ENCODE data around the gene GAST. TPM values are rescaled to one million over a fixed set of nuclear protein-coding genes. Genes with fewer than 3 reads are reported as not detected.
A peak's percentile ranks its signal among the peaks of the same experiment; 100 is the strongest.

GAST gene
- total and polyA plus RNA-seq, 2 of the 13 experiments (the other 11 are each of a cell fraction or from before 2014, with no cell fraction given) = 0.32 to 0.42 TPM

DNA sequence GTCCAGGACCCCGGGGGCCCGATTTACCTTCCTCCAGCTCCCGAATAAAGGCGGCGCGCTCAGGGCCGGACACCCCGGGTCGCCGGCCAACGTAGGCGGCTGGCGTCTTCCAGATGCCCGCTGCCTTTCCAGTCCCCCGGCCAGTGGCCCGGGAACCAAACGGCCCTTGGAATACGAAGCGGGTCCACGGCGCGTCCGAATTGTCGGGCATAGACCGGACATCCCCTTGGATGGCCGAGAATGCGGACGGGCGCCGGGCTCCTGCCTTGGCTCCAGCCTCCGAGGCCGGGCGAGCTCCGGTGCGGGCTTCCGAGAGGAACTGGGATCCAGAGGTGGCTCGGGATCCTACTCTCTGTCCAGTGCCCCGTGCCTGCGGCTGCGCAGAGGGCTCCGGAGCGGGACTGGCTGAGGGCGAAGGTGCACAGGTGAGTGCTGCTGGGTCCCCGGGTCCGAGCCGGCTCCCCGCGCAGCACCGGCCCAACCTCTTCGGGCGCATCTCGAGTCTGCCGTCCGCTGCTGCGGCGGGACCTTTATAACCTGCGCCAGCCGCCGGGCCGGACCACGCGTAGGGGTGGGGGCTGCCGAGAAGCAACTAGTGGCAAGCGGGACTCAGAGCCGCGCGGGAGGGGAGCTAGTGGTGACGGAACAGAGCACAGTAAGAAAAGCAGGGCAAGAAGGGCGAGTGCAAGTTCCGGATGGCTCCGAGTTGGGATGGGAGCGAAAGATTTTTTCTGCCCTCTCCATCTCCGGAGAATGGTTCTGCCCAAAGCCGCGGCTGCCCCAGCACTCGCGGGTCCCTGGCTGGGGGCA is 22.2 kb downstream of the GAST start, which contains the start of gene HAP1:
HAP1 (minus strand) TSS at position 505 of the 810 bp plus-strand sequence; CDS start at position 496, 9 bp downstream.
- ChIA-PET POLR2A (interaction anchor here (0.6 to 1.9 kb wide), 7 partner anchors 11 to 225 kb away, joined by 3 to 6 read pairs (median 4); partner anchors contain the start of genes EIF1, JUP and P3H4), CTCF (ENCODE audit: low intra/inter-chr PET ratio, low total read pairs) (no interaction called here)
- H3K4me1 ChIP-seq (ENCODE audit: insufficient read depth, low read length) = peaks cover 26% of the 10 kb centered on the region
- in situ Hi-C loops (cut with HindIII; ENCODE audit: extremely low pct_ligation_motif_present, low pct_unique_long_range_greater_than_20kb) = no loop called here
- no TSS peak for BruUV-seq (replicated peaks)
- no peaks in the 10 kb centered on the region for H4K20me1 ChIP-seq (ENCODE audit: insufficient read depth, low read length)
- peak within 1 kb of the TSS; percentile 48 to 72 (median 58) for H3K4me3 ChIP-seq (replicated peaks in 1 of 3; ENCODE audit: insufficient read depth in 1 of 3, low read depth in 2 of 3, low read length in 3 of 3)
- DNase-seq (ENCODE audit: low spot score) = no peak
- no peak within 1 kb of the TSS for H2AFZ ChIP-seq (ENCODE audit: low read length)
- intact Hi-C loops (cut with micrococcal nuclease; ENCODE audit: unreplicated experiment) = no loop called here
- peak within 1 kb of the TSS; percentile 76 for H3K4me2 ChIP-seq (ENCODE audit: low read depth, low read length)
- H3K9ac ChIP-seq (ENCODE audit: insufficient read depth, low read depth, low read length) = no peak within 1 kb of the TSS
- peak; percentile 57 for ATAC-seq
- H3K27me3 ChIP-seq (ENCODE audit: control insufficient read depth in 1 of 2, insufficient read depth in 2 of 2, low read length in 2 of 2) = peaks cover 25 to 74% of the 10 kb centered on the region in 2 experiments
- H3K27ac ChIP-seq (ENCODE audit: extremely low read length, insufficient read depth, low read length) = no peak within 1 kb of the TSS
- no peaks in the 10 kb centered on the region for H3K9me3 ChIP-seq (ENCODE audit: low read length)
- FAIRE-seq = no peak
- H3K36me3 ChIP-seq (replicated peaks in 1 of 2; ENCODE audit: control insufficient read depth in 1 of 2, insufficient read depth in 2 of 2, low read length in 2 of 2) = no peaks in the 10 kb centered on the region
- no peaks in the 10 kb centered on the region for H3K79me2 ChIP-seq (ENCODE audit: insufficient read depth, low read length)
- WGBS (ENCODE audit: low lambda C conversion rate) = 3% methylated on average over 44 of the region's 77 CpGs
- TF ChIP-seq, protein P1, sequence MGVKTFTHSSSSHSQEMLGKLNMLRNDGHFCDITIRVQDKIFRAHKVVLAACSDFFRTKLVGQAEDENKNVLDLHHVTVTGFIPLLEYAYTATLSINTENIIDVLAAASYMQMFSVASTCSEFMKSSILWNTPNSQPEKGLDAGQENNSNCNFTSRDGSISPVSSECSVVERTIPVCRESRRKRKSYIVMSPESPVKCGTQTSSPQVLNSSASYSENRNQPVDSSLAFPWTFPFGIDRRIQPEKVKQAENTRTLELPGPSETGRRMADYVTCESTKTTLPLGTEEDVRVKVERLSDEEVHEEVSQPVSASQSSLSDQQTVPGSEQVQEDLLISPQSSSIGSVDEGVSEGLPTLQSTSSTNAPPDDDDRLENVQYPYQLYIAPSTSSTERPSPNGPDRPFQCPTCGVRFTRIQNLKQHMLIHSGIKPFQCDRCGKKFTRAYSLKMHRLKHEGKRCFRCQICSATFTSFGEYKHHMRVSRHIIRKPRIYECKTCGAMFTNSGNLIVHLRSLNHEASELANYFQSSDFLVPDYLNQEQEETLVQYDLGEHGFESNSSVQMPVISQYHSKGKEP (CRISPR knock-in tag; IDR thresholded peaks at IDR 0.05) = no peak
- no peak for TF ChIP-seq CENPX (CRISPR knock-in tag; IDR thresholded peaks at IDR 0.05)
- TF ChIP-seq, protein P2, sequence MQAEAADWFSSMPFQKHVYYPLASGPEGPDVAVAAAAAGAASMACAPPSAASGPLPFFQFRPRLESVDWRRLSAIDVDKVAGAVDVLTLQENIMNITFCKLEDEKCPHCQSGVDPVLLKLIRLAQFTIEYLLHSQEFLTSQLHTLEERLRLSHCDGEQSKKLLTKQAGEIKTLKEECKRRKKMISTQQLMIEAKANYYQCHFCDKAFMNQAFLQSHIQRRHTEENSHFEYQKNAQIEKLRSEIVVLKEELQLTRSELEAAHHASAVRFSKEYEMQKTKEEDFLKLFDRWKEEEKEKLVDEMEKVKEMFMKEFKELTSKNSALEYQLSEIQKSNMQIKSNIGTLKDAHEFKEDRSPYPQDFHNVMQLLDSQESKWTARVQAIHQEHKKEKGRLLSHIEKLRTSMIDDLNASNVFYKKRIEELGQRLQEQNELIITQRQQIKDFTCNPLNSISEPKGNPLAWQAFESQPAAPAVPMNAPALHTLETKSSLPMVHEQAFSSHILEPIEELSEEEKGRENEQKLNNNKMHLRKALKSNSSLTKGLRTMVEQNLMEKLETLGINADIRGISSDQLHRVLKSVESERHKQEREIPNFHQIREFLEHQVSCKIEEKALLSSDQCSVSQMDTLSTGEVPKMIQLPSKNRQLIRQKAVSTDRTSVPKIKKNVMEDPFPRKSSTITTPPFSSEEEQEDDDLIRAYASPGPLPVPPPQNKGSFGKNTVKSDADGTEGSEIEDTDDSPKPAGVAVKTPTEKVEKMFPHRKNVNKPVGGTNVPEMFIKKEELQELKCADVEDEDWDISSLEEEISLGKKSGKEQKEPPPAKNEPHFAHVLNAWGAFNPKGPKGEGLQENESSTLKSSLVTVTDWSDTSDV (CRISPR knock-in tag; IDR thresholded peaks at IDR 0.05) = no peak
- no peak for TF ChIP-seq TMF1 (CRISPR knock-in tag; IDR thresholded peaks at IDR 0.05; ENCODE audit: low read depth)
- TF ChIP-seq XRCC5 (optimal IDR thresholded peaks at IDR 0.05; ENCODE audit: low read length) = peak; percentile 50
- TF ChIP-seq ZFAT (CRISPR knock-in tag; conservative IDR thresholded peaks at IDR 0.05) = no peak
- no peak for TF ChIP-seq ZSCAN12 (CRISPR knock-in tag; IDR thresholded peaks at IDR 0.05)
- TF ChIP-seq PRPF4 (IDR thresholded peaks at IDR 0.05; ENCODE audit: low read depth, low read length, poor library complexity, severe bottlenecking) = no peak
- peak; percentile 27; the same call in 1 of the 2 replicates for TF ChIP-seq KLF13 (CRISPR knock-in tag; IDR thresholded peaks at IDR 0.05)
- TF ChIP-seq PITX1 (CRISPR knock-in tag; IDR thresholded peaks at IDR 0.05) = no peak
- no peak for TF ChIP-seq ZNF430 (CRISPR knock-in tag; IDR thresholded peaks at IDR 0.05)
- TF ChIP-seq SOX6 (IDR thresholded peaks at IDR 0.05) = no peak
- TF ChIP-seq SOX6 (CRISPR knock-in tag; IDR thresholded peaks at IDR 0.05) = peak; percentile 39; the same call in 1 of the 2 replicates
- TF ChIP-seq, protein P3, sequence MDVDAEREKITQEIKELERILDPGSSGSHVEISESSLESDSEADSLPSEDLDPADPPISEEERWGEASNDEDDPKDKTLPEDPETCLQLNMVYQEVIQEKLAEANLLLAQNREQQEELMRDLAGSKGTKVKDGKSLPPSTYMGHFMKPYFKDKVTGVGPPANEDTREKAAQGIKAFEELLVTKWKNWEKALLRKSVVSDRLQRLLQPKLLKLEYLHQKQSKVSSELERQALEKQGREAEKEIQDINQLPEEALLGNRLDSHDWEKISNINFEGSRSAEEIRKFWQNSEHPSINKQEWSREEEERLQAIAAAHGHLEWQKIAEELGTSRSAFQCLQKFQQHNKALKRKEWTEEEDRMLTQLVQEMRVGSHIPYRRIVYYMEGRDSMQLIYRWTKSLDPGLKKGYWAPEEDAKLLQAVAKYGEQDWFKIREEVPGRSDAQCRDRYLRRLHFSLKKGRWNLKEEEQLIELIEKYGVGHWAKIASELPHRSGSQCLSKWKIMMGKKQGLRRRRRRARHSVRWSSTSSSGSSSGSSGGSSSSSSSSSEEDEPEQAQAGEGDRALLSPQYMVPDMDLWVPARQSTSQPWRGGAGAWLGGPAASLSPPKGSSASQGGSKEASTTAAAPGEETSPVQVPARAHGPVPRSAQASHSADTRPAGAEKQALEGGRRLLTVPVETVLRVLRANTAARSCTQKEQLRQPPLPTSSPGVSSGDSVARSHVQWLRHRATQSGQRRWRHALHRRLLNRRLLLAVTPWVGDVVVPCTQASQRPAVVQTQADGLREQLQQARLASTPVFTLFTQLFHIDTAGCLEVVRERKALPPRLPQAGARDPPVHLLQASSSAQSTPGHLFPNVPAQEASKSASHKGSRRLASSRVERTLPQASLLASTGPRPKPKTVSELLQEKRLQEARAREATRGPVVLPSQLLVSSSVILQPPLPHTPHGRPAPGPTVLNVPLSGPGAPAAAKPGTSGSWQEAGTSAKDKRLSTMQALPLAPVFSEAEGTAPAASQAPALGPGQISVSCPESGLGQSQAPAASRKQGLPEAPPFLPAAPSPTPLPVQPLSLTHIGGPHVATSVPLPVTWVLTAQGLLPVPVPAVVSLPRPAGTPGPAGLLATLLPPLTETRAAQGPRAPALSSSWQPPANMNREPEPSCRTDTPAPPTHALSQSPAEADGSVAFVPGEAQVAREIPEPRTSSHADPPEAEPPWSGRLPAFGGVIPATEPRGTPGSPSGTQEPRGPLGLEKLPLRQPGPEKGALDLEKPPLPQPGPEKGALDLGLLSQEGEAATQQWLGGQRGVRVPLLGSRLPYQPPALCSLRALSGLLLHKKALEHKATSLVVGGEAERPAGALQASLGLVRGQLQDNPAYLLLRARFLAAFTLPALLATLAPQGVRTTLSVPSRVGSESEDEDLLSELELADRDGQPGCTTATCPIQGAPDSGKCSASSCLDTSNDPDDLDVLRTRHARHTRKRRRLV (CRISPR knock-in tag; IDR thresholded peaks at IDR 0.05) = no peak
- TF ChIP-seq ZNF772 (CRISPR knock-in tag; IDR thresholded peaks at IDR 0.05) = 0 out of 2 replicates have a peak, but pooled peaks have one; percentile 34

All from HepG2 (cell line).